ENCODE data around the gene IFNL2.

IFNL2 gene

DNA sequence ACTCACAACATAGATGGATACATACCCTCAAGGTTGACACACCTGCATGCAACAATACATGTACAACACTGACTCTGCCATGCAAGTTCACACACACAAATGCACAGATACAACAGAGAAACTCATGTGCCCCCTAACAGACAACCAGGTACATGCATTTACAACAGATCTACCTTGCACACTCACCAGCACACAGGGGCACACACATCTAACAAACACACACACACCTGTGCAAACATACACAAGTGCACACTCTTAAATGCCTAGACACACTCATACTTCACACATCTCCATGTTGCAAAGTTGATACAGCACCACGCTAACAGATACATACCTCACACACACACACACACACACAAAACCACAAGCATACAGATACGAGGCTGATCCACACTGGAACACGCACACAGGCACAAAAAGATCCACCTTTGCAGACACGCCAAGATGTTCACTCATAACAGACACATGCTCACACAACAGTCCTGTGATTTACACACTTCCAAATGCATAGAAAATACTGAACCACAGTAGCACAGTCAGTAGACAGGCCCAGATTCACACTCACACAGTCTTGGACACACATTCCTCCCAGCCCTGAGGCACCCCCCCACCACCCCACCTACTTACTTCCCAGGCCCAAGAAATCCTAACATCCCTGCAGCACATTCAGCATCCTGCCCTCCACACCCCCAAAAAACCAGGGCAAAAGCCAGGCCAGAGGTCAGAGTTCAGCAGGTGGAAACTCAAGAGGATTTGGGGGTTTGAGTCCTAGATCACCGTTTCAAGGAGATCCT is 51.1 kb downstream of the IFNL2 start:
- DNase-seq: no peak
